Cardiac septum (tissue), 1 donor: ENCODE results near the gene CITED4. TPM values are rescaled to one million over a fixed set of nuclear protein-coding genes. Genes with fewer than 3 reads are reported as not detected.

Source experiments
- DNase-seq: peaks from one replicate; pipeline ENCODE4 v3.0.0-alpha.2; 2020; ENCODE audit warnings: low spot score
- intact Hi-C: fragments of 100-400 bp; cut with DNase I; formaldehyde crosslinking; loops from one replicate; pipeline ENCODE4 v1.14.0; 2022
- total RNA-seq: library from RNA; stranded (reverse); fragmentation: NEBNext Ultra II Directional; extraction: Animal tissue kit (Norgen Biotek cat#: 25700); gene quantifications from one replicate; pipeline ENCODE4 v1.2.1, GENCODE V29; 2021
- donor health status: DM: no; HTN: no; CAD: no.

CITED4 gene
- total RNA-seq, 1 donor from 2014 or later, result 8.7 TPM

GRCh38 chr1:40856656-40857302, 5.4 kb downstream of the CITED4 start:
- DNase-seq, result no peak
- intact Hi-C loops, result no loop called here

DNA sequence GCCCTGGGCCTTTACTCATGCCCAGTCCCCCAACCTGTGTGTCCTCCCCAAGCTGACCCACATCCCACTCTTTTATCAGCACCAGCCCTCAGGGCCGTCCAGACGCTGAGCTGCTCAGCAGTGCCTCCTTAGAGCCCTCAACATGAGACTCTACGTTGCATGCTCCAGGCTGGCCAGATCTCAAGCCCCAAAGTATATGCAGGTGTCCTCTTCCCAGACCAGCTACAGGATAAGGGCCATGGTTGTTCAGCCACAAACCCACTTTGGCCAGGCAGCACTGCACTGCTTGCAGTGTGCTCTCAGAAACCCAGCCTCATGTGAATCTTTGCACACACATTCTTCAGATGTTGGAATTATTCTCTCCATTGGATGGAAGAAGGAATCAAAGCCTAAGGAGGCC, 6.0 kb downstream of the CITED4 start:
- intact Hi-C loops, result no loop called here
- no peak for DNase-seq

DNA sequence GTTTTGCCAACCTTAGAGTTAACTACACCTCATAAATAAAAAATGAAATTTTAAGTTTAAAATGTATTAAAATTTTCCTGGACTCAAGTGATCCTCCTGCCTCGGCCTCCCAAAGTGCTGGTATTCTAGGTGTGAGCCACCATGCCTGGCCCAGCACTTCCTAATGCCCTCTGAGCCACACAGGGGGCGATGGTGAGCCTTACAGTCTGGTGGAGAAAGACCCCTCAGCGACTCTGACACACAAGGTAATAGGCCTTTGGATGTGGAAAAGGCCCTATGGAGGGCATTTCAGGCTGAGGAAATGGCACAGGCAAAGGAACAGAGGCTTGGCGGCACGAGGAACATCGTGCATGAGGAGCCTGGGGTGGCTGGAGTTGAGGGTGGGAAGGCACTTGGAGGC, 6.7 kb downstream of the CITED4 start:
- intact Hi-C loops, result no loop called here
- no peak for DNase-seq

DNA sequence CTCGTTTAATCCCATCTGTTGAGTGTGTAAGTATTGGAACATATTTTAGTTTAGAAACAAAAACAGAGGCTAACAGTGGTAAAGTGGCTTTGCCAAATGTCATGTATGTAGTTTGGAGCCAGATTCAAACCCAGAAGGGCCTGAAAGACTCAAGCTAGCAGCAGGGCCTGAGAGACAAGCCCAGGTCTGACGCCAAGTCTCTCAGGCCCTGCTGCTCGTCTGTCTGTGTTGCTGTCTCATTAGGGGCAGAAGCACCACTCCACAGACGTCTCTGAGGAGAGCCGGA, 8.3 kb downstream of the CITED4 start:
- intact Hi-C loops, result no loop called here
- DNase-seq, result no peak

- intact Hi-C loops, result no loop called here
- DNase-seq, result no peak
These were observed 8.9 kb downstream of the CITED4 start for GRCh38 chr1:40853113-40853884.

DNA sequence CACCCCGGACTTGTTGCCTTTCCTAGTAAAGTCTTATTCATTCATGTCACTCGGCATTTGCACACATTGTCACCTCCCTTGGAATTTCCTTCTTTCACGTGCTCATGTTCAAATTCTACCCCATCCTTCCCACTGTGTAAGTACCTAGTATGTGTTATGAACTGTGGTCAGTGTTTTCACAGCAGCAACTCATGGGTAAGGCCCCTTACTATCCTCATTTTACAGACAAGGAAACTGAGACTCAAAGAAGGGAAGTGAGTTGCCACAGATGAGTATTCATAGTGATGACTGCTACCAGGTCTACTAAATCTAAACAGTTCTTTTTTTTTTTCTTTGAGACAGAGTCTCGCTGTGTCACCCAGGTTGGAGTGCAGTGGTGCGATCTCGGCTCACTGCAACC, 10.5 kb downstream of the CITED4 start:
- intact Hi-C loops, result loop anchor here (2.0 kb wide), 1 partner anchor 79 kb away; no protein-coding TSS in a partner anchor
- no peak for DNase-seq

DNA sequence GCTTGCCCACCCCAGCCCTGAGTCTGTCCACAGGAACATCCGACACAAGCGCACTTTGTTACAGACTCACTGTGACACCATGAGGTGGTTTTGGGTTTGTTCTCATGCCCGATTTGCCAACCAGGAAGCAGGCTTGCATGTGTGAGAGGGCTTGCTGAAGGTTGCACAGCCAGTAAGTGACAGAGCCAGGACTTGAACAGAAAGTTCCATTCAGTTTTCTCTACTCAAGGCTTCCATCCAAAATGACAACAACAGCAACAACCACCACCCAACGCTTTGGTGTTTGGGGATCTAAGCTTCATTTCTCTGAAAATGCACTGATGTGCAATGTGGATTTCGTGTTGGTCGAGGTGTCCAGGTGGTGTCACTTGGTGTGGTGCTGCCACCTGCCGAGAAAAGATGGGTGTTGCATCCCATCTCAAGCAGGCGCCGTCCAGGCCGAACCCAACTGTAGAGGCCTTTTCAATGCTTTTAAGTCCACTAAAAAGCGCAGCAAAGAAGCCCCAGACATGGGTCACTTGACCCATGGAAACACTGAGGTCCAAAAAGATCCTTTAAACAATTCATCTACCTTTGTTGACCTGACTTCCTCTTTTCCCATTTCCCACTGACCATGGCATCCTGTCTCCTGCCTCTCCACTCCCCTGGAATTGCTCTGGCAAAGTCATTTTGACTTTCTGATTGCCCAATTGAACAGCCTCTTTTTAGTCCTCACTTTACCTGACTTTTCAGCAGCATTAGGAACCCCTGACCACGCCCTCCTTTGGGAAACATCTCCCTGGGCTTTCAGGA, 12.2 kb downstream of the CITED4 start:
- DNase-seq, result peak; percentile 86
- intact Hi-C loops, result loop anchor here (1.0 to 5.0 kb wide), 3 partner anchors 77 to 183 kb away; partner anchors contain the start of gene RIMS3

GRCh38 chr1:40848530-40849189, 13.5 kb downstream of the CITED4 start:
- no peak for DNase-seq
- intact Hi-C loops, result loop anchor here (1.0 to 5.0 kb wide), 2 partner anchors 104 to 181 kb away; partner anchors contain the start of gene RIMS3

- intact Hi-C loops, result loop anchor here (5.0 kb wide), 1 partner anchor 180 kb away; the partner anchor contains the start of gene RIMS3
- DNase-seq, result no peak
These were observed 15.0 kb downstream of the CITED4 start for GRCh38 chr1:40847023-40847745.

DNA sequence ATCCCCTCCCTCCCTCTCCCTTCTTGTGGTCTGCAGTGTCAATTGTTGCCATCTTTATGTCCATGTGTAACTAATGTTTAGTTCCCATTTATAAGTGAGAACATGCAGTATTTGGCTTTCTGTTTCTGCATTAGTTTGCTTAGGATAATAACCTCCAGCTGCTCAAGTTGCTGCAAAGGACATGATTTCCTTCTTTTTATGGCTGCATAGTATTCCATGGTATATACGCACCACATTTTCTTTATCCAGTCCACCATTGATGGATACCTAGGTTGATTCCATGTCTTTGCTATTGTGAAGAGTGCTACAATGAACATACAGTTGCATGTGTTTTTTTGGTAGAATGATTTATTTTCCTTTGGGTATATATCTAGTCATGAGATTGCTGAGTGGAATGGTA, 16.3 kb downstream of the CITED4 start:
- intact Hi-C loops, result loop anchor here (5.0 kb wide), 1 partner anchor 179 kb away; the partner anchor contains the start of gene RIMS3
- no peak for DNase-seq

GRCh38 chr1:40844887-40845878, 17.0 kb downstream of the CITED4 start:
- no peak for DNase-seq
- intact Hi-C loops, result loop anchor here (5.0 kb wide), 1 partner anchor 178 kb away; the partner anchor contains the start of gene RIMS3

DNA sequence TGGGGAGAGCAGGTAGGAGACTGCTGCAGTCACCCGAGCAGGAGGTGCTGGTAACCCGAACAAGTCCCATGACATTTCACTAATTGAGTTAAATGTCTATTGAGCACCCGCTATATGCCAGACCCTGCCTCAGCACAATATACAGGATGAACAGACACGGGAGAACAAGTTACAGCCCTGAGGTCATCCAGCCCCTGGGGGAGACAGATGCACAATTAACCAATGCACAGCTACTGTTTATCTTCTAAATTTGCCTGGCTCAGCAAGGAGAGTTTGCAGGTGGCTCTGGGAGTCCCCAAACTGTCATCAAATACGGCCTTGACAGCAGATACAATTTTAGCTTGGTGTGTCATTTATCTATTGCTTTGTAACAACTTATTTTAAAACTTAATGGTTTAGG, 18.1 kb downstream of the CITED4 start:
- intact Hi-C loops, result no loop called here
- DNase-seq, result no peak

DNA sequence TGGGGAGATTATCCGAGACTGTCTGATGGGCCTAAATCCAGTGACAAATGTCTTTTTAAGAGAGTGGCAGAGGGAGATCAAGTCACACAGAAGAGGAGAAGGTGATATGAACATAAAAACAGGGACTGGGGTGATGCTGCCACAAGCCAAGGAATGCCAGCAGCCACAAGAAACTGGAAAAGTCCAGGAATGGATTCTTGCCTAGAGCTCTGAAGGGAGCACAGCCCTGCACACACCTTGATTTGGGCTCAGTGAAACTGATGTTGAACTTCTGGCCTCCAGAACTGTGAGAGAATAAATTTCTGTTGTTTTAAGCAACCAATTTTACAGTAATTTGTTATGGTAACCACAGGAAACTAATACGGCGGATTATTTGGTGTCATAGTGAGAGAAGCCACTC, 19.5 kb downstream of the CITED4 start:
- no peak for DNase-seq
- intact Hi-C loops, result loop anchor here (2.0 kb wide), 1 partner anchor 230 kb away; no protein-coding TSS in a partner anchor

GRCh38 chr1:40842207-40842606, 20.0 kb downstream of the CITED4 start:
- intact Hi-C loops, result loop anchor here (2.0 kb wide), 1 partner anchor 229 kb away; no protein-coding TSS in a partner anchor
- no peak for DNase-seq

GRCh38 chr1:40841602-40842001, 20.6 kb downstream of the CITED4 start:
- intact Hi-C loops, result loop anchor here (2.0 kb wide), 1 partner anchor 229 kb away; no protein-coding TSS in a partner anchor
- DNase-seq, result no peak

GRCh38 chr1:40840526-40841323, 21.4 kb downstream of the CITED4 start:
- intact Hi-C loops, result no loop called here
- DNase-seq, result no peak

GRCh38 chr1:40839943-40840335, 22.2 kb downstream of the CITED4 start:
- no peak for DNase-seq

More at GRCh38 chr1:40839943-40840335, 22.2 kb downstream of the CITED4 start:
- intact Hi-C loops, result loop anchor here (5.0 kb wide), 1 partner anchor 158 kb away; no protein-coding TSS in a partner anchor
